Fibroblast of pulmonary artery (primary cell): ENCODE measurements around the gene ADCY10.

Experiments used
- DNase-seq: peaks from one replicate; pipeline ENCODE4 v3.0.0-alpha.2; 2010; ENCODE audit warnings: low read depth
- H3K4me3 ChIP-seq: replicated peaks from 2 replicates; pipeline ENCODE4 v1.5.1; 2011; ENCODE audit warnings: low read depth, mild to moderate bottlenecking, control low read depth, low read length, moderate library complexity
- CTCF ChIP-seq: IDR thresholded peaks from 2 replicates; pipeline ENCODE4 v1.5.1; 2011; ENCODE audit warnings: mild to moderate bottlenecking, control low read depth, low read length, inconsistent platforms; ENCODE audit errors: missing control alignments

Gene ADCY10

GRCh38 chr1:167913895-167914496 lies at the start of gene ADCY10:
ADCY10 (minus strand) TSS chr1:167914134; CDS start chr1:167905140, 8,994 bp downstream.
- no peak for DNase-seq
- TF ChIP-seq CTCF: no peak
- no peak within 1 kb of the TSS for H3K4me3 ChIP-seq

- TF ChIP-seq CTCF: no peak
- H3K4me3 ChIP-seq: no peak overlapping the region
- DNase-seq: no peak
These were observed 43.8 kb upstream of the ADCY10 start for GRCh38 chr1:167957710-167958109.

GRCh38 chr1:167955915-167956314 lies 42.0 kb upstream of the ADCY10 start:
- DNase-seq: no peak
- H3K4me3 ChIP-seq: no peak overlapping the region
- TF ChIP-seq CTCF: no peak

GRCh38 chr1:167950569-167950968 lies 36.6 kb upstream of the ADCY10 start:
- DNase-seq: no peak
- no peak overlapping the region for H3K4me3 ChIP-seq
- TF ChIP-seq CTCF: no peak

- TF ChIP-seq CTCF: no peak
- DNase-seq: no peak
- H3K4me3 ChIP-seq: no peak overlapping the region
These were observed 35.9 kb upstream of the ADCY10 start for GRCh38 chr1:167949785-167950184.

GRCh38 chr1:167947733-167948132 lies 33.8 kb upstream of the ADCY10 start:
- no peak for TF ChIP-seq CTCF
- DNase-seq: no peak
- no peak overlapping the region for H3K4me3 ChIP-seq

- no peak overlapping the region for H3K4me3 ChIP-seq
- no peak for TF ChIP-seq CTCF
- no peak for DNase-seq
These were observed 29.6 kb upstream of the ADCY10 start for GRCh38 chr1:167943541-167943940.
